ENCODE measurements around the gene CARD10. TPM values are rescaled to one million over a fixed set of nuclear protein-coding genes. Genes with fewer than 3 reads are reported as not detected.

Gene CARD10
- total RNA-seq, 1 experiment from 2014 or later: 26.5 TPM

DNA sequence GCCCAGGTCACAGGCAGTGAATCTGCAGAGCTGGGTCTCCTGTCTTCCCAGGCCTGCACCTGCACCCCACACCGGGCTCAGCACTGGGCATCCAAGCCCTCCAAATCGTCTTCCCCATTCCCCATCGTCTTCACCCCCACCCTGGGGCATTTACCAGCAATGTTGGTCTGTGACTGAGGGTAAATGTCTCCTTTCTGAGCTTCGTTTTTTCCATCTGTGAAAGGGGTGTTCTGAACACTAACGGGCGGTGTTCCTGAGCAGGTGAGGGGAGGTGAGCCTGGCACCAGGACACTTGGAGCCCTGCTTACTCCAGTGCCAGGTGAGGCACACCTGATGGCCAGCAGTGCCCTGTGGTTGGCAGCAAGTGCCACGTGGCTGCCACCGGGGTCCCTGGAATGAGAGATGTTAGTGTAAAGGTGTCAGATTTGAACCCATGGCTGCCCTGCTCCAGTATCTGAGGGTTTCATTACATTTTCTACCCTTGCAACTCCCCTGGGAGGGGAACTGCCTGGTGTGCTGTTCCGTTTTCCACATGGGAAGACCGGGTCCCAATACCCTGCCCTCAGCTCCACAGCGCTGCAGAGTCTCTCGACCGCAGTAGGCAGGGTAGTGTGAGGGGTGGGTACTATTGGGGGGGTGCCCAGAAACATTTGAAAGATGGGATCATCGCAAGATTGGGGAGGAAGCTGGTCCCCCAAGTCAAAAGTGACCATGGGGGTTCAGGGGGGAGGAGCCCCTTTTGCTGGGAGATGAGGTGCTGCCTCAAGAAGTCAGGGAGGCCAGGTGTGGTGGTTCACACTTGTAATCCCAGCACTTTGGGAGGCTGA lies 43.0 kb upstream of the CARD10 start:
- Histone ChIP-seq H3K4me3 (ENCODE audit: low read depth, low read length) (peak overlapping the region; percentile 81), H3K36me3 (ENCODE audit: control insufficient read depth, insufficient read depth, low read length) (peaks cover 3% of the 10 kb centered on the region), H3K27me3 (replicated peaks; ENCODE audit: control insufficient read depth, insufficient read depth, low read length) (no peaks in the 10 kb centered on the region), H3K4me1 (peaks cover 46% of the 10 kb centered on the region), H3K9me3 (no peaks in the 10 kb centered on the region)
- POLR2A ChIA-PET: interaction anchor here (0.6 to 1.0 kb wide), 5 partner anchors 13 to 241 kb away, joined by 3 to 6 read pairs (median 3); partner anchors contain the start of gene PDXP
- peak overlapping the region; percentile 70 for H3K27ac Mint-ChIP-seq (ENCODE audit: unreplicated experiment)
- CTCF ChIA-PET: interaction anchor here (0.6 to 3.0 kb wide), 16 partner anchors 15 to 353 kb away, joined by 3 to 17 read pairs (median 4); partner anchors contain the start of genes GGA1, LGALS2 and PDXP
- H3K36me3 Mint-ChIP-seq (ENCODE audit: insufficient read depth, unreplicated experiment): peaks cover 58% of the 10 kb centered on the region
- H3K4me1 Mint-ChIP-seq (ENCODE audit: low read depth, unreplicated experiment): peaks cover 15% of the 10 kb centered on the region
- no TSS peak for BruUV-seq (replicated peaks)
- peak overlapping the region; percentile 76 for H3K4me3 Mint-ChIP-seq (ENCODE audit: unreplicated experiment)
- no peaks in the 10 kb centered on the region for H3K27me3 Mint-ChIP-seq (ENCODE audit: insufficient read depth, unreplicated experiment)
- DNase-seq: no peak
- intact Hi-C loops (cut with micrococcal nuclease; ENCODE audit: unreplicated experiment): no loop called here
- H3K9me3 Mint-ChIP-seq (ENCODE audit: unreplicated experiment): no peaks in the 10 kb centered on the region
- TF ChIP-seq, protein P1, sequence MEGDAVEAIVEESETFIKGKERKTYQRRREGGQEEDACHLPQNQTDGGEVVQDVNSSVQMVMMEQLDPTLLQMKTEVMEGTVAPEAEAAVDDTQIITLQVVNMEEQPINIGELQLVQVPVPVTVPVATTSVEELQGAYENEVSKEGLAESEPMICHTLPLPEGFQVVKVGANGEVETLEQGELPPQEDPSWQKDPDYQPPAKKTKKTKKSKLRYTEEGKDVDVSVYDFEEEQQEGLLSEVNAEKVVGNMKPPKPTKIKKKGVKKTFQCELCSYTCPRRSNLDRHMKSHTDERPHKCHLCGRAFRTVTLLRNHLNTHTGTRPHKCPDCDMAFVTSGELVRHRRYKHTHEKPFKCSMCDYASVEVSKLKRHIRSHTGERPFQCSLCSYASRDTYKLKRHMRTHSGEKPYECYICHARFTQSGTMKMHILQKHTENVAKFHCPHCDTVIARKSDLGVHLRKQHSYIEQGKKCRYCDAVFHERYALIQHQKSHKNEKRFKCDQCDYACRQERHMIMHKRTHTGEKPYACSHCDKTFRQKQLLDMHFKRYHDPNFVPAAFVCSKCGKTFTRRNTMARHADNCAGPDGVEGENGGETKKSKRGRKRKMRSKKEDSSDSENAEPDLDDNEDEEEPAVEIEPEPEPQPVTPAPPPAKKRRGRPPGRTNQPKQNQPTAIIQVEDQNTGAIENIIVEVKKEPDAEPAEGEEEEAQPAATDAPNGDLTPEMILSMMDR (IDR thresholded peaks at IDR 0.05; ENCODE audit: insufficient read depth in 1 of 2, low read depth in 1 of 2, low read length in 1 of 2, severe bottlenecking in 1 of 2, unreplicated experiment in 1 of 2): no peak

DNA sequence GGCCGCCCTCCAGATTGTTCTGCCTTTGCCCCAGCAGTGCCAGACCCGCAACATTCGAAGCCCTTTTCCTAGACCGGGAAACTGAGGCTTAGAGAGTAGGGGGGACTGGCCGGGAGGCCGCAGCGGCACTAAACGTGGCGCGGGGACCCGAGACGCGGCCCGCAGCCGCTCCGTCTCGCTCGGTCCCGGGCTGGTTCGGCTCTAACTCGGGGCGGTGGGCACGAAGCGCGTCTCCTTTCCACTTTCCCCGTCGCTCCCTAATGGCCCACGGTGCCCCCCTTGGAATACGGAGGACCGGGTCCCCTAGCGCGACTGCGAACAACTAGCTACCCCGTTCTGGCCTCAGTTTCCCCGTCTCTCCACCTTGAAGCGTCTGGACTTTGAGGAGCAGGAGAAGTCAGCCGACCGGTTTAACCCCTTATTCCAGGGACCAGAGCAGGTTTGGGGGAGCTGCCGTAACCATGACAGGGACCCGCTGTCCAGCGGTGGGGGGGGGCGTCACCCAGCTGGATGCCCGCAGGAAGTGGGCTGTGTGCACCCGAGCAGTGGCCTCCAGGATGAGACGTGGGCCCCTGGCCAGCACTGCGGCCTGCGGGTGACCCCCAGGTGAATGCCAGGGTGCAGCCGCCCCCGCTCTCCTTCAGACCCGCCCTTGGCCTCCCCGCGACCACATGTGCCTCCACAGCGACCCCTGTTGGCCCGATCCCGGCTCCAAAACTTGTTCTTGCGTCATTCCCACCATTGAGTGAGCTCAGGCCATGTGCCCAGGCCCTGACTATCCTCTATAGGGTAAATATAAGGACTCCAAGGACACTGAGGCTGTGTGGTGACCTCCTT lies 42.2 kb upstream of the CARD10 start:
- peak overlapping the region; percentile 81 for H3K4me3 ChIP-seq (ENCODE audit: low read depth, low read length)
- Mint-ChIP-seq H3K27ac (ENCODE audit: unreplicated experiment) (peak overlapping the region; percentile 70), H3K4me1 (ENCODE audit: low read depth, unreplicated experiment) (peaks cover 22% of the 10 kb centered on the region), H3K27me3 (ENCODE audit: insufficient read depth, unreplicated experiment) (no peaks in the 10 kb centered on the region), H3K36me3 (ENCODE audit: insufficient read depth, unreplicated experiment) (peaks cover 49% of the 10 kb centered on the region), H3K4me3 (ENCODE audit: unreplicated experiment) (peak overlapping the region; percentile 76), H3K9me3 (ENCODE audit: unreplicated experiment) (no peaks in the 10 kb centered on the region)
- BruUV-seq (replicated peaks): TSS peak; percentile 21
- peaks cover 46% of the 10 kb centered on the region for H3K4me1 ChIP-seq
- no peaks in the 10 kb centered on the region for H3K27me3 ChIP-seq (replicated peaks; ENCODE audit: control insufficient read depth, insufficient read depth, low read length)
- TF ChIP-seq, protein P1 (IDR thresholded peaks at IDR 0.05; ENCODE audit: insufficient read depth in 1 of 2, low read depth in 1 of 2, low read length in 1 of 2, severe bottlenecking in 1 of 2, unreplicated experiment in 1 of 2): peak; percentile 86 to 90
- peak; percentile 89 to 94 for DNase-seq
- ChIA-PET CTCF (interaction anchor here (0.6 to 1.4 kb wide), 13 partner anchors 14 to 354 kb away, joined by 3 to 15 read pairs (median 4); partner anchors contain the start of genes GGA1, LGALS2 and PDXP), POLR2A (interaction anchor here (0.6 to 1.0 kb wide), 4 partner anchors 12 to 97 kb away, joined by 3 to 6 read pairs (median 4); partner anchors contain the start of gene PDXP)
- intact Hi-C loops (cut with micrococcal nuclease; ENCODE audit: unreplicated experiment): loop anchor here (1.0 kb wide), 1 partner anchor 16 kb away; no protein-coding TSS in a partner anchor
- H3K36me3 ChIP-seq (ENCODE audit: control insufficient read depth, insufficient read depth, low read length): no peaks in the 10 kb centered on the region
- no peaks in the 10 kb centered on the region for H3K9me3 ChIP-seq
